Sigmoid colon (tissue), 3 donors: ENCODE data around the gene AATF.

Experiments
- CTCF ChIP-seq, 4 experiments: fragments of 450-650 bp in 3 of 4; fragments of 200-600 bp in 1 of 4; IDR thresholded peaks; one replicate each; pipeline ENCODE4 v1.5.1; 2016 to 2019; ENCODE audit warnings: antibody characterized with exemption in 4 of 4, mild to moderate bottlenecking in 3 of 4, moderate library complexity in 2 of 4
- POLR2A ChIP-seq, 2 donors: fragments of 450-650 bp; IDR thresholded peaks; one replicate each; pipeline ENCODE4 v1.6.1; 2016; ENCODE audit warnings: antibody characterized with exemption in 2 of 2, mild to moderate bottlenecking in 2 of 2, moderate library complexity in 2 of 2

- TF ChIP-seq CTCF (IDR thresholded peaks at IDR 0.05) (no peak), POLR2A (IDR thresholded peaks at IDR 0.05) (no peak)
Observed at GRCh38 chr17:37082985-37083384, 134.2 kb downstream of the AATF start.
